Measurements from ENCODE around the gene UBAC1.
"Not testable (repeated sequence)": the region's sequence is repeated elsewhere in the genome, so short reads cannot be mapped to it uniquely, and the experiment has no call there.

Gene UBAC1

GRCh38 chr9:135955934-135956801 is 5.0 kb downstream of the UBAC1 start:
- DNase-seq = no peak

GRCh38 chr9:135952664-135953206 is 8.4 kb downstream of the UBAC1 start:
- DNase-seq = no peak

- DNase-seq = no peak
Observed at GRCh38 chr9:135951889-135952663, 9.1 kb downstream of the UBAC1 start.

- not testable (repeated sequence) for DNase-seq
Observed at GRCh38 chr9:135951310-135951709, 9.9 kb downstream of the UBAC1 start.

GRCh38 chr9:135950841-135951240 is 10.3 kb downstream of the UBAC1 start:
- not testable (repeated sequence) for DNase-seq

- DNase-seq = no peak
Observed at GRCh38 chr9:135950135-135950682, 11.0 kb downstream of the UBAC1 start.

- no peak for DNase-seq
Observed at GRCh38 chr9:135949501-135950134, 11.6 kb downstream of the UBAC1 start.

GRCh38 chr9:135948968-135949367 is 12.2 kb downstream of the UBAC1 start:
- no peak for DNase-seq

GRCh38 chr9:135948446-135948845 is 12.7 kb downstream of the UBAC1 start:
- no peak for DNase-seq

- no peak for DNase-seq
Observed at GRCh38 chr9:135947582-135947981, 13.6 kb downstream of the UBAC1 start.

GRCh38 chr9:135947105-135947504 is 14.1 kb downstream of the UBAC1 start:
- DNase-seq = not testable (repeated sequence)

GRCh38 chr9:135946392-135946994 is 14.7 kb downstream of the UBAC1 start:
- DNase-seq = no peak

GRCh38 chr9:135945969-135946368 is 15.2 kb downstream of the UBAC1 start:
- no peak for DNase-seq

- no peak for DNase-seq
Observed at GRCh38 chr9:135944444-135945252, 16.5 kb downstream of the UBAC1 start.

- DNase-seq = not testable (repeated sequence)
Observed at GRCh38 chr9:135943604-135944003, 17.6 kb downstream of the UBAC1 start.

GRCh38 chr9:135941288-135941995 is 19.7 kb downstream of the UBAC1 start:
- no peak for DNase-seq

- peak; percentile 11 for DNase-seq
Observed at GRCh38 chr9:135939351-135940265, 21.6 kb downstream of the UBAC1 start.

- no peak for DNase-seq
Observed at GRCh38 chr9:135937521-135938489, 23.4 kb downstream of the UBAC1 start.

Data from stimulated activated CD4-positive, alpha-beta T cell treated with anti-CD3 and anti-CD28 coated beads, Interleukin-12 subunit alpha, Interleukin-12 subunit beta, amount 100 ng/mL, for 4 hours (primary cell).